HG03521 (cell line): Measurements from ENCODE around the gene TKTL1.
"Not testable (repeated sequence)": the region's sequence is repeated elsewhere in the genome, so short reads cannot be mapped to it uniquely, and the experiment has no call there.

Experiments used
- ATAC-seq: cut with Tn5 transposase; IDR thresholded peaks from one replicate; pipeline ENCODE4 v1.9.1; 2021; ENCODE audit warnings: mild to moderate bottlenecking, moderate library complexity; ENCODE audit not compliant: unreplicated experiment

TKTL1 gene

DNA sequence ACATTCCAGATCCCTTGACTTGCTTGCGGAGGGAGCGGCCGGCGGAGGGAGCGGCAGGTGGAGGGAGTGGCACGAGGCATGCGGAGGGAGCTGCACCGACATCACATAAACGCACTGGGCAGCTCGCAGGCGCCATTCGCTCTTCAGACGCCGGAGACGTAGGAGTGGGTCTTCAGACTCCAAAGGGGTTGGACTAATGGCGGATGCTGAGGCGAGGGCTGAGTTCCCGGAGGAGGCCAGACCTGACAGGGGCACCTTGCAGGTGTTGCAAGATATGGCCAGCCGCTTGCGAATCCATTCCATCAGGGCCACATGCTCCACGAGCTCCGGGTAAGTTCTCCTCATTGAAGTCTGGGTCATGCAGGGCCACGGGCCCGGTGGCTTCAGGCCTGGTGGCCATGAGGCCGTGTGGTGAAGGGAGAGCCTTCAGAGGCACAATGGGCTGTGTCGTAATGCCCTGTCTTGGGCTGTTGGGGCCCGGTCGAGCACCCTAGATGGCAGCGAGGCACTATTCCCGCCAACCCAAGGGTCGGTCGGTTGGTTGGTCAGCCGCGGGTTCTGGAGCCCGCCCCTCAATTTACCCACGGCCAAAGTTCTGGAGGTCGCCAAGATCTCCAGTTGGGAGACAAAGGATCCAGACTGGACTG lies at the start of gene TKTL1:
Gene TKTL1, plus strand, starts transcription at position 132 of the 647 bp plus-strand sequence. Its CDS starts 65 bp downstream, at position 197.
- no peak for ATAC-seq

- peak; percentile 56 for ATAC-seq
These were observed 48.1 kb upstream of the TKTL1 start for GRCh38 chrX:154247377-154248045.

- not testable (repeated sequence) for ATAC-seq
These were observed 47.5 kb upstream of the TKTL1 start for GRCh38 chrX:154248076-154248475.

- not testable (repeated sequence) for ATAC-seq
These were observed 38.3 kb upstream of the TKTL1 start, which contains the start of gene OPN1MW3 for GRCh38 chrX:154257282-154257681. Gene OPN1MW3 (plus strand): TSS chrX:154257582. CDS start chrX:154257620, 38 bp downstream.

DNA sequence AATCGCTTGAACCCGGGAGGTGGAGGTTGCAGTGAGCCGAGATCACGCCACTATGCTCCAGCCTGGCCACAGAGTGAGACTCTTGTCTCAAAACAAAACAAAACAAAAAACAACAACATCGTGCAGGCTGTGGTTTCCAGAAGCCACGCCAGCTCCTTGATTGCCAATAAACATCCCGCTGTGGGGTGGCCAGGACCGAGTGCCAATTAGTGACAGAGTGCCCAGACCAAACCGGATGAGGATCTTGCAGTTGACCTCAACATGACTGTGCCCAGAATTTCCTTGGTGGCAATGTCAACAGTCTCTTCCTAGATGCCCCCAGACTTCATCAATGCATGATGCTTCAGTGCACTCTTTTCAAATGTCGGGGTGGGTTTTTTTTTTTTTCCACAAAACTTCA lies 36.9 kb upstream of the TKTL1 start:
- ATAC-seq: not testable (repeated sequence)

GRCh38 chrX:154263072-154263471 lies 32.5 kb upstream of the TKTL1 start:
- ATAC-seq: not testable (repeated sequence)

DNA sequence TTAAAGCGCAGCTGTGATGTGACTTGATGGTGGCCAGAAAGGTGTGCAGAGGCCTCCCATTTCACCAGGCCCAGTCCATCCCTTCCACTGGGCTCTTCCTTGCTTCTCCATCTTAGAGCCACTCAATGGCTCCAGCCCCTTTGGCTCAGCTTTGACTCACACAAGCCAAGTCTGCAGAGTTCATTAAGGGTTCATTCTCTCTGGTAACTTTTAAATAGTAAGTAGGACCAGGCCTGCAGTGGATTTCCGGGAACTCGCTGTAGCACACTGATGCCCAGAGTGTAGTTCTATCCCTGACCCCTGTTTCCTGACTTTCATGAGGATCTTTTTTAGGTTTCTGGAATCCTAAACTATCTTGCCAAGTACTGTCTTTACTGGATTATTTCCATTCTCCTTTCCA lies 26.4 kb upstream of the TKTL1 start:
- ATAC-seq: not testable (repeated sequence)

GRCh38 chrX:154284489-154285338 lies 10.9 kb upstream of the TKTL1 start:
- not testable (repeated sequence) for ATAC-seq

DNA sequence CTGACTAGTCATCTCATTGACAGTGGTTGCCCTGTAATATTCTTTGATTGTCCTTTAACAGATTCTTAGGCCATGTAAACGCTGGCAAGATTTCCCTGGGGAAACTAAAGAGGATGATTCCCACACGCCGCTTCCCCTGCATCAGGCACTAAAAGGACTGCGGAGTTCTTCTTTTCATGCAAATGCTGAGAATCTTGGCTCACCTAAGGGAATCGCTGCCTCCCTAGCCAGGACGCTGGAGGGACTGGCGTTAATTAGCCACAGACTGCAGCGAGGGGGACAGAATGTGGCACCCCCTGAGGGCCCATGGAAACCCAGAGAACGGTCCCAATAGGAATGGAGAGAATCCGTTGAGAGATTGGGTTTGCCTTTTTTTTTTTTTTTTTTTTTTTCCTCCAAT lies 9.2 kb upstream of the TKTL1 start:
- not testable (repeated sequence) for ATAC-seq

- no peak for ATAC-seq
These were observed 612 bp upstream of the TKTL1 start, which contains the start of gene TEX28 for GRCh38 chrX:154294791-154295574. Gene TEX28 (minus strand): TSS chrX:154295124. CDS start chrX:154292117, 3,007 bp downstream.

GRCh38 chrX:154296731-154297130 lies 1.1 kb downstream of the TKTL1 start:
- ATAC-seq: no peak

GRCh38 chrX:154298312-154298711 lies 2.7 kb downstream of the TKTL1 start:
- no peak for ATAC-seq

GRCh38 chrX:154300816-154301215 lies 5.2 kb downstream of the TKTL1 start:
- no peak for ATAC-seq

- not testable (repeated sequence) for ATAC-seq
These were observed 7.4 kb downstream of the TKTL1 start for GRCh38 chrX:154302998-154303397.

DNA sequence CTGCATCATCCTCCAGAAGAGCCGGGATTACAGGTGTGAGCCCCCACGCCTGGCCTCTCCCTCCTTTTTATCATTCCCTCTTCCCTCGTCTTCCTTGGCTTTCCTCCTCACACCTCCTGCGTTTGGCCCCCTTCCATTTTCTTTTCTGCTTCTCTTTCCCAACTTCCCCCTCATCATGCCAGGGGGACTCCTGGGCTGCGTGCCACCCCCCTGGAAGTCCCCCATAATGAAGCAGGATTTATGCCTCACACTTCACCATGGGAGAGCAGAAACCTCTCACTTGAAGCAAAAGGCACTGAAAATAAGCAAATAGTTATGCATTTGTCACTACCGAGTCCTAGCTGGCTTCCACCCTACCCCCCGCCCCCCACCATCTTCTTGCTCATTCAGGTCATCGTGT lies 7.9 kb downstream of the TKTL1 start:
- no peak for ATAC-seq

DNA sequence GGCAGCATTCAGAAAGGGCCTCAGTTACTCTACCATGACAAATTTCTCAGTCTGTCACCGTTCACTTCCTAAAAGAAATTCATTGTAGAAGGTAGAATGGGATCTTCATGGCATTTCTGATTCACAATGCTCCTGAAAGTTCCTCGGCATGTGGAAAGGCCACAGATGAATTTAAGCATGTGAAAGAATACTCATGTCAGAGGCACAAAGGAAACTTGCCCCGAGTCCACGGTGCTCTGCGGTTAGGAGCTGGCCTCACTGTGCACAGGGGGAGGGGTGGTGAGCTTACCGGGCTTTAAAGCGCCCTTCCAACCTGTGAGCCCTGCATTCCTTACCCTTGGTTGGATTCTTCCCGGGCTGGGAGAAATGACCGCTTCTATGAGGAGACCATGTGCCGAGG lies 9.3 kb downstream of the TKTL1 start:
- ATAC-seq: no peak

DNA sequence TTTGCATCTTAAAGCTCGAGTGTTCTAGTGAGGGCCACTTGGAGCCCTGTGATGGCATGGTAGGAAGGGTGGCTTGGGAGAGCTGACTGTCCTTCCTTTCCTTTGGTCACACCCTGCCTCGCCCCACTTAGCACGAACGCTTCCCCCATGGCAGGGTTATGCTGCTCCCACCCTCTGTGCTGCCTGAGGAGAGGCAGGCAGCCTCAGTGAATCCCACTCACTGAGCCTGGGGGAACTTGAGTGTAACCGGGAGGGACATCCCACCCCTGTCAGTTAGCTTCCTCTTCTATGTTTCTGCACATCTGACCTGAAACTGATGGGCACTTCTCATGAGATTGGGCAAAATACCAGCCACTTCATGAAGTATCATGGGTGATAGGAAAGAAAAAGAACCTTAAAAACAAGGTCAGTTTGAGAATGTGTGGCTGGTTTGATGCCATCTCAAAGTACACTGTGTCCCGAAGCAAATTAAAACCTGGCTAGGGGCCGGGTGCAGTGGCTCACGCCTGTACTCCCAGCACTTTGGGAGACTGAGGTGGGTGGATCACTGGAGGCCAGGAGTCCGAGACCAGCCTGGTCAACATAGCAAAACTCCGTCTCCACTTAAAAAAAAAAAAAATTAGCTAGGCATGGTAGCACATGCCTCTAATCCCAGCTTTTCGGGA lies 10.1 kb downstream of the TKTL1 start:
- ATAC-seq: no peak

GRCh38 chrX:154307202-154307601 lies 11.6 kb downstream of the TKTL1 start:
- no peak for ATAC-seq

DNA sequence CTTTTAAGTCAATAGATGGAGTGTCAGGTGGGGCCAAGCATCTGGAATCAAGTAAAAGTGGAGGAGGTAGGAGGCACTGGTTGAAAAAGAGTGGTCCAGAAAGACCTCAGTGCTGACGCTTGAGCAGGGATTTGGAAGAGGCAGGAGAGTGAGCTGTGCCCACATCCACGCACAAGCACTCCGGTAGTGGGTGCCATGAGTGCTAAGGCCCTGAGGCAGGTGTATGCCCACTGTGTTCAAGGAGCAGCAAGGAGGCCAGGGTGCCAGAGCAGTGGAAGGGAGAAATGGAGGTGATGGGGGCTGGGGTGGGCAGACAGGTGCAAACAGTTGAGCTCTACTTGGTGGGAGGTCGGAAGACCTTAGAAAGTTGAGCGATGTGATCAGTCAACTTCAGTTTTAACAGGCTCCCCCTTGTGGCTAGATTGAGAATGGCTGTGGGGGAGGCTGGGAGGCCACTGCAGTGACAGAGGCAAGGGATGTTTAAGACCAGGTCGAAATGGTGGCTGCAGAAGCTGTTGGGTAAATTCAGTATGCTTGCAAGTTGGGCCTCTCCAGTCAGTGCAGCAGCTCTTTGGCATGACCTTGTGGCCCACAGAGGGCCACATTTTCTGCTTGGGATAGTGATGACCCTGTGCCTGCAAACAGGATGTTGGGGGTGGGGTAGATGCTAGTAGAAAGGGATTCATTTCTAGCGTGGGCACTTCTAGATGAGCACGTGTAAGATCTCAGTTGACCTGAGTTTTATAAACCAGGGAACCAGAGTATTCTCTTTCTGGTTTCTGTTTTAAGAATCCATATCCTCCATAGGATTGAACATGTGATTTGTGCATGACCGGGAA lies 12.7 kb downstream of the TKTL1 start:
- ATAC-seq: no peak
